GM23338 (cell line): ENCODE measurements around the gene CACNA1D. TPM values are rescaled to one million over a fixed set of nuclear protein-coding genes. Genes with fewer than 3 reads are reported as not detected.

ENCODE experiments used
- ATAC-seq: fragments of 200-7000 bp; cut with Tn5 transposase; 3 replicates; pipeline ENCODE4 v1.9.1; 2020
- DNase-seq: peaks from one replicate; pipeline ENCODE4 v3.0.0-alpha.2; 2015; ENCODE audit warnings: low spot score
- H2AFZ ChIP-seq: fragments of 200-600 bp; sonication (generic); 2 replicates; pipeline ENCODE4 v1.8.0; 2016; ENCODE audit warnings: antibody characterized with exemption, mild to moderate bottlenecking, moderate library complexity
- H3F3A ChIP-seq: fragments of 200-600 bp; sonication (generic); replicated peaks from 2 replicates; pipeline ENCODE4 v1.8.0; 2017; ENCODE audit warnings: antibody characterized with exemption, mixed run types, low read depth
- H3K27ac ChIP-seq: fragments of 200-600 bp; sonication (generic); 2 replicates; pipeline ENCODE4 v1.6.1; 2016; ENCODE audit warnings: low read depth
- H3K27me3 ChIP-seq: fragments of 200-600 bp; sonication (generic); 2 replicates; pipeline ENCODE4 v1.8.0; 2016; ENCODE audit warnings: mild to moderate bottlenecking, mixed run types, moderate library complexity; ENCODE audit not compliant: insufficient read depth
- H3K36me3 ChIP-seq: fragments of 200-600 bp; sonication (generic); 2 replicates; pipeline ENCODE4 v1.8.0; 2016; ENCODE audit warnings: mild to moderate bottlenecking; ENCODE audit not compliant: insufficient read depth
- H3K4me1 ChIP-seq: fragments of 200-600 bp; sonication (generic); 2 replicates; pipeline ENCODE4 v1.8.0; 2016; ENCODE audit warnings: mild to moderate bottlenecking, moderate library complexity; ENCODE audit not compliant: insufficient read depth
- H3K4me2 ChIP-seq: fragments of 200-600 bp; sonication (generic); 2 replicates; pipeline ENCODE4 v1.7.1; 2017; ENCODE audit warnings: mixed run types
- H3K4me3 ChIP-seq: fragments of 200-600 bp; sonication (generic); 2 replicates; pipeline ENCODE4 v1.6.1; 2016; ENCODE audit warnings: mixed run types
- H3K79me2 ChIP-seq: fragments of 200-600 bp; sonication (generic); replicated peaks from 2 replicates; pipeline ENCODE4 v1.8.0; 2017; ENCODE audit warnings: mild to moderate bottlenecking; ENCODE audit not compliant: insufficient read depth
- H3K9me2 ChIP-seq: fragments of 200-600 bp; sonication (generic); 2 replicates; pipeline ENCODE4 v1.8.0; 2017; ENCODE audit not compliant: insufficient read depth
- H4K20me1 ChIP-seq: fragments of 200-600 bp; sonication (generic); replicated peaks from 2 replicates; pipeline ENCODE4 v1.8.0; 2017; ENCODE audit warnings: mild to moderate bottlenecking; ENCODE audit not compliant: insufficient read depth
- H3K27ac Mint-ChIP-seq: 2 replicates; pipeline ENCODE4 v1.8.0; 2020; ENCODE audit warnings: inconsistent platforms, mild to moderate bottlenecking, moderate library complexity, mixed read lengths
- H3K27me3 Mint-ChIP-seq: 3 replicates; pipeline ENCODE4 v1.8.0; 2022; ENCODE audit warnings: low read depth, mild to moderate bottlenecking, moderate library complexity, mixed read lengths, inconsistent platforms; ENCODE audit not compliant: insufficient read depth, poor library complexity
- H3K36me3 Mint-ChIP-seq: 3 replicates; pipeline ENCODE4 v1.8.0; 2021; ENCODE audit warnings: low read depth, mild to moderate bottlenecking, inconsistent platforms, moderate library complexity, mixed read lengths
- H3K4me1 Mint-ChIP-seq: 3 replicates; pipeline ENCODE4 v1.8.0; 2020; ENCODE audit warnings: mild to moderate bottlenecking, inconsistent platforms, mixed read lengths
- H3K4me3 Mint-ChIP-seq: 3 replicates; pipeline ENCODE4 v1.8.0; 2021; ENCODE audit warnings: moderate library complexity, mild to moderate bottlenecking, inconsistent platforms, mixed read lengths
- H3K9me3 Mint-ChIP-seq: 3 replicates; pipeline ENCODE4 v1.8.0; 2020; ENCODE audit warnings: moderate library complexity, mild to moderate bottlenecking, inconsistent platforms, mixed read lengths
- CTCF ChIP-seq, 2 experiments: fragments of 200-600 bp in 1 of 2; sonication (generic) in 1 of 2; conservative IDR thresholded peaks; 2 replicates each; pipeline versions ENCODE4 v1.5.1 to v1.6.1; 2016 to 2017; ENCODE audit warnings: antibody characterized with exemption in 2 of 2, low read depth in 2 of 2, mild to moderate bottlenecking in 2 of 2, moderate library complexity in 1 of 2
- ETS1 ChIP-seq: IDR thresholded peaks from 2 replicates; pipeline ENCODE4 v1.6.1; 2016; ENCODE audit warnings: antibody characterized with exemption
- EZH2phosphoT487 ChIP-seq: fragments of 200-600 bp; sonication (generic); IDR thresholded peaks from one replicate; pipeline ENCODE4 v1.8.1; 2018; ENCODE audit warnings: antibody characterized with exemption; ENCODE audit not compliant: unreplicated experiment
- JUNB ChIP-seq: IDR thresholded peaks from one replicate; pipeline ENCODE4 v1.6.1; 2016; ENCODE audit warnings: antibody characterized with exemption; ENCODE audit not compliant: unreplicated experiment
- POLR2AphosphoS5 ChIP-seq: IDR thresholded peaks from 2 replicates; pipeline ENCODE4 v1.6.1; 2016; ENCODE audit warnings: antibody characterized with exemption, low read depth
- polyA plus RNA-seq: library from polyadenylated mRNA; unstranded; fragments of >200 nt; fragmentation: Nextera tagmentation; extraction: Ambion mirVana; gene quantifications from 2 replicates; pipeline ENCODE4 v1.2.1, GENCODE V29; 2016
- total RNA-seq: library from RNA; depleted of rRNA; stranded (reverse); fragments of >200 nt; shearing (Covaris generic); gene quantifications from 2 replicates; pipeline ENCODE4 v1.2.3, GENCODE V29; 2014

The CACNA1D gene
- total and polyA plus RNA-seq, 2 experiments from 2014 or later = 1.7 to 1.8 TPM

- H3K9me3 Mint-ChIP-seq = no peaks in the 10 kb centered on the region
- H3K27me3 ChIP-seq = peaks cover 20% of the 10 kb centered on the region
- H3K27me3 Mint-ChIP-seq = peaks cover 23% of the 10 kb centered on the region
- H3K27ac Mint-ChIP-seq = no peak overlapping the region
- H3K36me3 Mint-ChIP-seq = no peaks in the 10 kb centered on the region; the same call in 2 of the 3 replicates
- H3K36me3 ChIP-seq = no peaks in the 10 kb centered on the region
- H3F3A ChIP-seq = 0 out of 2 replicates have a peak, but pooled peaks cover 5% of the 10 kb centered on the region
- peaks cover 15% of the 10 kb centered on the region for H3K4me1 ChIP-seq
- no peak overlapping the region for H3K4me3 ChIP-seq
- H3K4me3 Mint-ChIP-seq = peak overlapping the region; percentile 79
- H2AFZ ChIP-seq = no peak overlapping the region
- no peak for ATAC-seq
- H3K4me1 Mint-ChIP-seq = peaks cover 31% of the 10 kb centered on the region
- TF ChIP-seq ETS1 = no peak
- no peak for TF ChIP-seq EZH2phosphoT487
- TF ChIP-seq JUNB = no peak
- DNase-seq = no peak
- peaks cover 7% of the 10 kb centered on the region; the same call in 1 of the 2 replicates for H3K79me2 ChIP-seq
- H3K9me2 ChIP-seq = no peaks in the 10 kb centered on the region
- no peaks in the 10 kb centered on the region for H4K20me1 ChIP-seq
- H3K4me2 ChIP-seq = peak overlapping the region; percentile 80; the same call in 1 of the 2 replicates
- H3K27ac ChIP-seq = no peak overlapping the region
Measured at GRCh38 chr3:53844262-53845102, 350.1 kb downstream of the CACNA1D start.

GRCh38 chr3:53845103-53845880 lies 350.9 kb downstream of the CACNA1D start:
- Histone ChIP-seq H4K20me1 (no peaks in the 10 kb centered on the region), H3K79me2 (peaks cover 7% of the 10 kb centered on the region; the same call in 1 of the 2 replicates), H3K36me3 (no peaks in the 10 kb centered on the region), H3K4me2 (peak overlapping the region; percentile 80), H3F3A (0 out of 2 replicates have a peak, but pooled peaks cover 5% of the 10 kb centered on the region), H2AFZ (peak overlapping the region; percentile 94), H3K27ac (0 out of 2 replicates have a peak overlapping the region, but pooled peaks have one; percentile 69), H3K4me1 (peaks cover 15% of the 10 kb centered on the region), H3K27me3 (peaks cover 20% of the 10 kb centered on the region), H3K4me3 (peak overlapping the region; percentile 83), H3K9me2 (no peaks in the 10 kb centered on the region)
- Mint-ChIP-seq H3K4me3 (peak overlapping the region; percentile 79), H3K27me3 (peaks cover 23% of the 10 kb centered on the region), H3K27ac (peak overlapping the region; percentile 75; the same call in 1 of the 2 replicates), H3K36me3 (no peaks in the 10 kb centered on the region; the same call in 2 of the 3 replicates), H3K9me3 (no peaks in the 10 kb centered on the region), H3K4me1 (peaks cover 31% of the 10 kb centered on the region)
- TF ChIP-seq EZH2phosphoT487 (no peak), CTCF (conservative IDR thresholded peaks at IDR 0.05; ENCODE audit: low read depth in 2 of 2) (peak; percentile 50 to 51), POLR2AphosphoS5 (peak; percentile 55; the same call in 1 of the 2 replicates)
- ATAC-seq (peak; percentile 38), DNase-seq (peak; percentile 92)
